Activated CD4-positive, alpha-beta memory T cell treated with anti-CD3 and anti-CD28 coated beads for 36 hours (primary cell): ENCODE measurements around the gene HLCS. TPM values are rescaled to one million over a fixed set of nuclear protein-coding genes. Genes with fewer than 3 reads are reported as not detected.

Source experiments
- CTCF ChIA-PET: fragments of 350-600 bp; sonication (Branson Sonifier 250); formaldehyde crosslinking; loops from one replicate; lab custom pipeline; 2021; ENCODE audit warnings: antibody characterized with exemption, inconsistent platforms; lab: Charles Lee
- POLR2A ChIA-PET: fragments of 350-600 bp; sonication (Branson Sonifier 250); formaldehyde crosslinking; loops from one replicate; lab custom pipeline; 2021; ENCODE audit warnings: antibody characterized with exemption; lab: Charles Lee
- DNase-seq: peaks from one replicate; pipeline ENCODE4 v3.0.0-alpha.2; 2020
- H3K27ac Mint-ChIP-seq: one replicate; pipeline ENCODE4 v1.8.0; 2021; ENCODE audit warnings: mixed read lengths
- H3K27me3 Mint-ChIP-seq: one replicate; pipeline ENCODE4 v1.8.0; 2021; ENCODE audit warnings: mixed read lengths
- H3K36me3 Mint-ChIP-seq: one replicate; pipeline ENCODE4 v1.8.0; 2021; ENCODE audit warnings: mixed read lengths
- H3K4me1 Mint-ChIP-seq: one replicate; pipeline ENCODE4 v1.8.0; 2021; ENCODE audit warnings: low read depth, mixed read lengths
- H3K4me3 Mint-ChIP-seq: one replicate; pipeline ENCODE4 v1.8.0; 2021; ENCODE audit warnings: mild to moderate bottlenecking, mixed read lengths
- H3K9me3 Mint-ChIP-seq: one replicate; pipeline ENCODE4 v1.8.0; 2021; ENCODE audit warnings: mixed read lengths
- intact Hi-C: fragments of 100-400 bp; cut with micrococcal nuclease; formaldehyde crosslinking; loops from one replicate; pipeline ENCODE4 v1.15.1; 2023
- total RNA-seq, 2 experiments: library from RNA; stranded (reverse); gene quantifications; one replicate each; pipeline ENCODE4 v1.2.3, GENCODE V29; 2021

The HLCS gene
- total RNA-seq, 2 experiments from 2014 or later, result 12.7 to 17.5 TPM

DNA sequence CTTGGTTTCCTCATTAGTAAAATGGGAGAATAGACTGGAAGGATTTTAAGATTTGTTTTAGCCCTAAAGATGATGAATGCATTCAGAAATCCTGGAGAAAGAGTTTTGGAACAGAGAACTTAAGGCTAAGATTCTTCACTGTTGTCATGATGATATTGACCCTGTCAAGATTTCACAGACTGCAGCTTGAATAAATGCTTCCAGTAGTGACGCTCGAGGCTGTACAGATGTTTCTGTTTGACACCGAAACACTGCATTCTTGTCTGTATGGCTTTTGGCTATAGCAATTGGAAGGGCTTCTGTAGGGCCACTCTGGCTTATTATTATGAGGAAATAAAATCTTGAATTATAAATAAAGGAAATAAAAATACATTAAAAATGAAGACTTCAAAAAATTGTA is 241.8 kb downstream of the HLCS start:
- no peaks in the 10 kb centered on the region for H3K36me3 Mint-ChIP-seq
- H3K27me3 Mint-ChIP-seq, result peaks cover 9% of the 10 kb centered on the region
- CTCF ChIA-PET, result no interaction called here
- H3K9me3 Mint-ChIP-seq, result no peaks in the 10 kb centered on the region
- intact Hi-C loops, result no loop called here
- POLR2A ChIA-PET, result no interaction called here
- H3K27ac Mint-ChIP-seq, result no peak overlapping the region
- DNase-seq, result no peak
- H3K4me1 Mint-ChIP-seq, result no peaks in the 10 kb centered on the region
- no peak overlapping the region for H3K4me3 Mint-ChIP-seq

DNA sequence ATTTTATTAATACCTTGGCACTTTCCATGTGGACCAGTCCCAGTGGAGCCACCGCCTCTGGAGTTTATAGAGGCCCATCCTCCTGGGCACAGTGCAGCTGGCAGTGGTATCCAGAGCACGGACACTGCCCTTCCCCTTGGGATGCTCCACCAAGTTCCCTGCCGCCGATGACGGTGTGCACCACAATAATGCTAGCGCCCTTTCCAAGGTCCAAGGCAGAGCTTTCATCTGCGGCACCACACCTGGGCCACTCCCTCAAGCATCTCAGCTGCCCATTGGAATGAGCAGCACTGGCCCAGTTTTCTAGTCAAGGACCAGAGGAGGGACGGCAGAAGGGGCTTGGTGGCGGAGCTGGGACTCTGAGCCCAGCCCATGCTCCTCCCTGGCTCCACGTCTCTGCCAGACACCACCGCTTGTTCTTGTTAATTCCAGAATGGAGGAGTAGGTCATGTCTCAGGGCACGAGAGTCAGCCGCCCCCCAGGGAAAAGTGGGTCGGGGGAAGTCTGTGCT is 243.0 kb downstream of the HLCS start:
- Mint-ChIP-seq H3K4me3 (no peak overlapping the region), H3K27ac (no peak overlapping the region), H3K36me3 (no peaks in the 10 kb centered on the region), H3K4me1 (no peaks in the 10 kb centered on the region), H3K27me3 (peaks cover 18% of the 10 kb centered on the region), H3K9me3 (no peaks in the 10 kb centered on the region)
- ChIA-PET CTCF (no interaction called here), POLR2A (no interaction called here)
- intact Hi-C loops, result no loop called here
- no peak for DNase-seq

DNA sequence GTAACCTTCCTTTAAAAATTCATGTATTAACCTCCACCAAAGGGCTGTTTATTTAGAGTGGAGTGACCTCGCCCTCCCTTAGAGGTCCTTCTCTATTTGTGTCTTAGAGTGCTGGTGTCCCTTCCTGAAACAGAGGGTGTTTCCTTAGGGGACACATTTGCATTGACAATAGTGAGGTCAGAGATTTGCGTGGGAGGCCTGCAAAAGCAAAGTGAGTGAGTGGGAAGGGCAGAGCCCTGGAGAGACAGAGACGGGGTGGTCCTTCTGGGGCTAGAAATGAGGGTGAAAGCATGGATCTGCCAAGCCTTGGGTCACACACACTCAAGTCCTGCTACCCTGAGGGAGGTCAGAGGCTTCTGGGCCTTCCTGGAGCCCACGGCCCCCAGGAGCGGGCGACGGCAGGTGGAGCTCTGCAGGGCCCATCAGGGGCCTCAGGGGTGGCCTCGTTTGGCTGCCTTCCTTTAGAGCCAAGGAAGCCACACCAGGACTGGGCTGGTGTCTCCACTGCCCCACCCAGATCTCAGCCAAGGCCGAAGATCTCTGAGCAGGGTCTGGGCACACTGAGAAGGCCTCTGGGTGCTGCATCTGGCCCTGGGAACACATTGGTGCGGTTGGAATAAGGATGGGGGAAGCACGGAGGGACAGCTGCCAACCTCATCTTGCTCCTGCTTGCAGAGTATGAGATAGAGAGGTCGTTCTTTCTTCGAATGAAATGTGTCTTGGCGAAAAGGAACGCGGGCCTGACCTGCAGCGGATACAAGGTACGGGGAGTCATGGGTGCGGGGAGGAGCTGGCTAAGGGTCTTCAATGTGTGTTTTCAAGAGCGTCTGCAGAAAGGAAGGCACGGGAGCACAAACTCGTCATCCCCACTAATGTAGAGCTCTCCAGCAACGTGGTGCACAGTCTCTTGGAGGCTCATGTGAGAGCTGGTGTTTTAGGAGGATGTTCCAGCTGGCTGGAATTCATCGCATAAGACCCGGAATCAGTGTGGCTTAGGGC is 243.8 kb downstream of the HLCS start:
- Mint-ChIP-seq H3K4me1 (no peaks in the 10 kb centered on the region), H3K4me3 (no peak overlapping the region), H3K27ac (no peak overlapping the region), H3K27me3 (peaks cover 21% of the 10 kb centered on the region), H3K36me3 (no peaks in the 10 kb centered on the region), H3K9me3 (no peaks in the 10 kb centered on the region)
- DNase-seq, result no peak
- intact Hi-C loops, result no loop called here
- POLR2A ChIA-PET, result no interaction called here
- CTCF ChIA-PET, result no interaction called here

DNA sequence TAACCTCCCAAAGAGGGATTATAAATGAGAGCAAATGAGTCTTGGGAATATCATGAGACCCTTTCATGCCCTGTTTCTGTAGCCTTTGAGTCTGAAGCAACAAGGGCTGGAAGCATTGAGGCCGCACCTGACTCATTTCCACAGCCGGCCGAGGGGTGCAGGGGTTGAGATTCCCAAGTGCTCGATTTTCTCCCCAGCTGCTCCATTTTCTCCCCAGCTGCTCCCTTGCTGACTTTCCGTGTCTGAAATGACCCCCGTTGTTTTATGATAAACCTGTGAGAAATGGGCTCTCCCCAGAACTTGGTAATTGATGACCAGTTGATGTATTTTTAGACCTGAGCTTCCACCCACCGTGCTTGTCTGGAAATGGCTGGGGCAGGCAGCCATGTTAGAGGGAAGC is 244.7 kb downstream of the HLCS start:
- H3K27me3 Mint-ChIP-seq, result peaks cover 23% of the 10 kb centered on the region
- POLR2A ChIA-PET, result no interaction called here
- no peaks in the 10 kb centered on the region for H3K4me1 Mint-ChIP-seq
- H3K4me3 Mint-ChIP-seq, result no peak overlapping the region
- H3K9me3 Mint-ChIP-seq, result no peaks in the 10 kb centered on the region
- CTCF ChIA-PET, result no interaction called here
- no peak overlapping the region for H3K27ac Mint-ChIP-seq
- DNase-seq, result no peak
- intact Hi-C loops, result no loop called here
- H3K36me3 Mint-ChIP-seq, result no peaks in the 10 kb centered on the region

DNA sequence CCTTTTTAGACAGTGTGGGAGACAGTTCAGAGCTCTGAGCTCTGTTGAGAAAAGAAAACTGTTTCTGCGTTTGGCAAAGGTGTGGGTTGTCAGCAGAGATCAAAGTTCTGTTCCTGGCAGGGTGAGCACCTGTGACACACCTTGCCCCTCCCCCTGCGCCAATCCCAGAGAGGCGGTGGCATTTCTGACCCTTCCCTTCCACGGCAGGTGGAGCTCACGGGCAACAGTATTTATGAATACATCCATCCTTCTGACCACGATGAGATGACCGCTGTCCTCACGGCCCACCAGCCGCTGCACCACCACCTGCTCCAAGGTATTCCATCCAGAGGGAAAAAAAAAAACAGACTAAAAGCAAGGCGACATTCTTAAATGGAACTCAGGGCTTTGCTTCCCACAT is 246.9 kb downstream of the HLCS start:
- H3K4me1 Mint-ChIP-seq, result no peaks in the 10 kb centered on the region
- POLR2A ChIA-PET, result no interaction called here

DNA sequence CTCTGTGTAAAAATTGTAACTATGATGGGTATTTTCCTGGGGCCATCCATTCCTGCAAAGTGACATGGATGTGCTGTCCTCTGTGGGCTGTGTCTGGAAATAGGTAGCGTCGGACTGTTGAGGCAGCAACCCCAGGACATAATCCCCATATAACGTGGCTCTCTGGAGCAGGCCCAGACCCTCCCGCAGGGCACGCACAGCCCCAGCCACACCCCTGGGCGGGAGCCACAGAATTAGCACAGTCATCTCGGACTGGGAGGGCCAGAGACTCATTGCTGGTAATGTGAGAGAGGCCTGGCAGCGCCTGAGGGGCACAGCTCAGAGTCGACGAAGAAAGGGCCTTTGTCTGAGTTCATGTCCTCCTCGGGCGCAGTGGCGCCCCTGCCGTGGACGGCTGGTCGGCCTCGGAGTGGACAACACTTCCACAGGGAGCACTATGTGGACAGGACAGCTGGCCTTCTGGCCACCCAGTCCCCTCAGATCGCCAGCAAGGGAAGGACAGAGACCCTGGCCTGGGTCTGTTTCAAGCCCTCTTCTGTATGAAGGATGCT is 247.4 kb downstream of the HLCS start:
- peaks cover 40% of the 10 kb centered on the region for H3K27me3 Mint-ChIP-seq
- POLR2A ChIA-PET, result no interaction called here
- H3K36me3 Mint-ChIP-seq, result no peaks in the 10 kb centered on the region

More for the DNA sequence above, 246.9 kb downstream of the HLCS start:
- CTCF ChIA-PET, result no interaction called here
- Mint-ChIP-seq H3K36me3 (no peaks in the 10 kb centered on the region), H3K27ac (no peak overlapping the region), H3K27me3 (peaks cover 36% of the 10 kb centered on the region), H3K4me3 (no peak overlapping the region), H3K9me3 (no peaks in the 10 kb centered on the region)
- no peak for DNase-seq
- intact Hi-C loops, result no loop called here

DNA sequence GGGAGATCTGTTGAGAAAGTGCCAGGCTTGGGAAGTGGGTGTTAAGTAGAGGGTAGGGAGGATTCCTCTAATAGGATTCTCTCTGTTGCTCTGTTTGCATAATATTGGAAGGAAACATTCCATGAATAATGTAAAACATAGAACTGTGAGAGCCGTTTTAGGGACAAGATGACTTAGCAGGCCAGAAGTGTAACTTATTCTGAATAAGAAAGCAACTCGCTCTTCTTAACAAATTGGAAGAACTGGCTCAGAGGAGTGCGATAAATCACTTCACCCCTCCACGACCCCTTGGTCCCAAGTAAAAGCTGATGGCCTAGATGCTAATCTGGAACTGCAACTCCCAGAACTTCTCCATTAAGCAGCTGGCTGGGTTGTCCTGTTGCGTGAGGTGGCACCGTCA is 248.5 kb downstream of the HLCS start:
- POLR2A ChIA-PET, result no interaction called here
- H3K27ac Mint-ChIP-seq, result no peak overlapping the region
- DNase-seq, result no peak

More for the DNA sequence above, 247.4 kb downstream of the HLCS start:
- Mint-ChIP-seq H3K27ac (no peak overlapping the region), H3K4me1 (no peaks in the 10 kb centered on the region), H3K4me3 (no peak overlapping the region), H3K9me3 (no peaks in the 10 kb centered on the region)
- CTCF ChIA-PET, result no interaction called here
- DNase-seq, result no peak
- intact Hi-C loops, result no loop called here

DNA sequence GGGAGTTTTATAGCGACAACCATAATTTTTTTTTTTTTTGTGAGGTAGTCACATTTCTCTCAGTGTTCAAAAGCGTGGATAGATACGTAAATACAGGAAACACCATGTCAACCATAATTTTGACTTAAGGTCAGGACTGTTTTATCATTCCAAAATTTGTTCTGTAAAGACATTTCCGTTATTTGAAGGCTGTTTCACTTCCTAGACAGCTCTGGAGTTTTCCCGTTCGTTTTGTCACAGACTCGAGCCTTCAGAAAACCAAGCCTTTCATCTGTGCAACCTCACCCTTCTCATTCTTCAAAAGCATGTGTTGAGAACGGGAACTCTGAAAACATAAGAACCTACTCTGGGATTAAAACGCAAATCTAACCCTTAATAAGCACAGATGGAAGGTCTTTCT is 249.6 kb downstream of the HLCS start:
- H3K4me3 Mint-ChIP-seq, result no peak overlapping the region
- intact Hi-C loops, result no loop called here
- H3K27me3 Mint-ChIP-seq, result peaks cover 55% of the 10 kb centered on the region
- no peaks in the 10 kb centered on the region for H3K4me1 Mint-ChIP-seq
- no peak overlapping the region for H3K27ac Mint-ChIP-seq
- POLR2A ChIA-PET, result no interaction called here
- no peaks in the 10 kb centered on the region for H3K9me3 Mint-ChIP-seq
- H3K36me3 Mint-ChIP-seq, result no peaks in the 10 kb centered on the region
- CTCF ChIA-PET, result interaction anchor here (0.7 to 1.0 kb wide), 2 partner anchors 86 to 137 kb away, joined by 3 to 5 read pairs; no protein-coding TSS in a partner anchor
- DNase-seq, result no peak

More for the DNA sequence above, 248.5 kb downstream of the HLCS start:
- CTCF ChIA-PET, result no interaction called here
- peaks cover 48% of the 10 kb centered on the region for H3K27me3 Mint-ChIP-seq
- H3K4me3 Mint-ChIP-seq, result no peak overlapping the region
- no peaks in the 10 kb centered on the region for H3K9me3 Mint-ChIP-seq
- no peaks in the 10 kb centered on the region for H3K4me1 Mint-ChIP-seq
- H3K36me3 Mint-ChIP-seq, result no peaks in the 10 kb centered on the region
- intact Hi-C loops, result no loop called here

DNA sequence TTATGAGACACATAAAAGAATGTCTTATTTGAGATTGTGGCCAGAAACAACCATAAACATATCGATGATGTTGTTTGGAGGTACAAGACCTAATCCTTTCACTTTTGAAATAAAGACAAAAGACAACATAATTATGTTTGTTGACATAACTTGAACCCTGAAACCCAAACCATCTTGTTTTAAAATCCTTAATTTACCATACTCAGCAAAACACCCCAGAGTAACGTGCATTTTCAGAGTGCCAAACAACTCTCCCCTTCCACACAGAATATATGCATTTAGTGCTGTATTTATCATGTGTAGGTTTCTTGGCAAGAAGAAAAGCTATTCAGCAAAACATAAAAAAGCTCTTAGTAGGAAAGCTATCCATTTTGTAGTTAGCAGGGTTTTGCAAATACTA is 250.1 kb downstream of the HLCS start:
- H3K4me1 Mint-ChIP-seq, result no peaks in the 10 kb centered on the region

DNA sequence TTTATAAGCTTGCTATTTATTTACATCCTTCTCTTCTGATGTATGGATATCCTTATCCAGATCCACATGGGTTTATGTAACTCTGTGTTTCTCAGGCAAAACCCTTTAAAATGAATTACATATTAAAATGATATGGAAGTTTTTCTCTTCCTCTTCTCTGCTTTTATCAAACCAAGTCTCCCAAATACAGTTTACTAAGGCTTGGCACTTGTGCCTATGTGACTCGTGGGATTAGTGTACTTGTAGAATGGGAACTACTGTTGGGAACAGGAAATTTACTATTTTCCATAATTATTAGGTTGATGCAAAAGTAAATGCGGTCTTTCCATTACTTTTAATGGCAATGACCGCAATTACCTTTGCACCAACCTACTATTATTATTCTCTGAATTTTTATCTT is 252.7 kb downstream of the HLCS start:
- DNase-seq, result no peak
- no peak overlapping the region for H3K27ac Mint-ChIP-seq
- intact Hi-C loops, result no loop called here
- H3K4me3 Mint-ChIP-seq, result no peak overlapping the region
- H3K36me3 Mint-ChIP-seq, result no peaks in the 10 kb centered on the region
- POLR2A ChIA-PET, result no interaction called here
- no peaks in the 10 kb centered on the region for H3K9me3 Mint-ChIP-seq
- peaks cover 6% of the 10 kb centered on the region for H3K4me1 Mint-ChIP-seq
- peaks cover 62% of the 10 kb centered on the region for H3K27me3 Mint-ChIP-seq
- CTCF ChIA-PET, result no interaction called here

More for the DNA sequence above, 250.1 kb downstream of the HLCS start:
- DNase-seq, result no peak
- CTCF ChIA-PET, result interaction anchor here (0.6 to 1.0 kb wide), 3 partner anchors 86 to 214 kb away, joined by 3 to 5 read pairs (median 5); no protein-coding TSS in a partner anchor
- H3K9me3 Mint-ChIP-seq, result no peaks in the 10 kb centered on the region
- no peak overlapping the region for H3K4me3 Mint-ChIP-seq
- H3K27ac Mint-ChIP-seq, result no peak overlapping the region
- intact Hi-C loops, result no loop called here
- POLR2A ChIA-PET, result no interaction called here
- H3K36me3 Mint-ChIP-seq, result no peaks in the 10 kb centered on the region
- H3K27me3 Mint-ChIP-seq, result peaks cover 56% of the 10 kb centered on the region

DNA sequence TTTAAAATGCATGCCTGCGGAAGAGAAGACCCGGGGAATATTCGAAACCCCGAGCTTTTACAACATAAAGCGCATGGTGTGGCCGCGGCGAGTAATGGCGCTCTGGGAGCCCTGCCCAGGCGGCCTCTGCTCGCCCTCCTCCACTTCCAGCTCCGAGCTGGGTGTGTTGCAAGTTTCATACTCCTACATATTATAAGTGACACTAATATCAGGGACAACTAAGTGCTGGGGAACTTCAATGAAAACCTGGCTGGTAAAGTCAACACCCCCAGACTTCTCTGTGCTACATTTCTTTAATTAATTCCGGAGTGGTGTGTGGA is 255.8 kb downstream of the HLCS start:
- ChIA-PET CTCF (interaction anchor here (0.6 to 1.3 kb wide), 4 partner anchors 8 to 216 kb away, joined by 3 to 4 read pairs (median 3); no protein-coding TSS in a partner anchor), POLR2A (no interaction called here)
- peaks cover 70% of the 10 kb centered on the region for H3K27me3 Mint-ChIP-seq
- H3K36me3 Mint-ChIP-seq, result no peaks in the 10 kb centered on the region
- no peaks in the 10 kb centered on the region for H3K9me3 Mint-ChIP-seq
- no peak overlapping the region for H3K27ac Mint-ChIP-seq
- no peak for DNase-seq
- H3K4me1 Mint-ChIP-seq, result peaks cover 29% of the 10 kb centered on the region
- no peak overlapping the region for H3K4me3 Mint-ChIP-seq
- intact Hi-C loops, result no loop called here
